Skeletal muscle satellite cell (primary cell): ENCODE data around the gene RNFT2.
A peak's percentile ranks its signal among the peaks of the same experiment; 100 is the strongest.

Source experiments
- H3K27me3 ChIP-seq: 2 replicates; pipeline ENCODE4 v1.7.0; 2013; ENCODE audit warnings: low read length; ENCODE audit not compliant: control insufficient read depth, insufficient read depth
- H3K36me3 ChIP-seq: 2 replicates; pipeline ENCODE4 v1.7.0; 2013; ENCODE audit warnings: mild to moderate bottlenecking, control low read depth, low read length; ENCODE audit not compliant: insufficient read depth
- H3K4me1 ChIP-seq: 2 replicates; pipeline ENCODE4 v1.7.0; 2013; ENCODE audit warnings: low read length; ENCODE audit not compliant: control insufficient read depth, insufficient read depth
- H3K4me2 ChIP-seq: 2 replicates; pipeline ENCODE4 v1.7.0; 2013; ENCODE audit warnings: mild to moderate bottlenecking, low read length
- H3K4me3 ChIP-seq: 2 replicates; pipeline ENCODE4 v1.7.0; 2013; ENCODE audit warnings: low read length
- H3K9ac ChIP-seq: 2 replicates; pipeline ENCODE4 v1.7.0; 2013; ENCODE audit warnings: mild to moderate bottlenecking, low read depth, low read length, moderate library complexity
- H3K9me3 ChIP-seq: replicated peaks from 2 replicates; pipeline ENCODE4 v1.7.0; 2013; ENCODE audit warnings: mild to moderate bottlenecking, control low read depth, low read length

Gene RNFT2

GRCh38 chr12:116867523-116867922 is 129.4 kb downstream of the RNFT2 start:
- peaks cover 5% of the 10 kb centered on the region for H3K27me3 ChIP-seq
- no peak overlapping the region for H3K4me2 ChIP-seq
- peaks cover 17% of the 10 kb centered on the region for H3K4me1 ChIP-seq
- no peak overlapping the region for H3K4me3 ChIP-seq
- H3K9me3 ChIP-seq: no peaks in the 10 kb centered on the region
- H3K36me3 ChIP-seq: no peaks in the 10 kb centered on the region
- H3K9ac ChIP-seq: no peak overlapping the region

- no peak overlapping the region for H3K9ac ChIP-seq
- H3K27me3 ChIP-seq: peaks cover 22% of the 10 kb centered on the region
- H3K4me3 ChIP-seq: no peak overlapping the region
Observed at GRCh38 chr12:116870306-116870705, 132.2 kb downstream of the RNFT2 start.

DNA sequence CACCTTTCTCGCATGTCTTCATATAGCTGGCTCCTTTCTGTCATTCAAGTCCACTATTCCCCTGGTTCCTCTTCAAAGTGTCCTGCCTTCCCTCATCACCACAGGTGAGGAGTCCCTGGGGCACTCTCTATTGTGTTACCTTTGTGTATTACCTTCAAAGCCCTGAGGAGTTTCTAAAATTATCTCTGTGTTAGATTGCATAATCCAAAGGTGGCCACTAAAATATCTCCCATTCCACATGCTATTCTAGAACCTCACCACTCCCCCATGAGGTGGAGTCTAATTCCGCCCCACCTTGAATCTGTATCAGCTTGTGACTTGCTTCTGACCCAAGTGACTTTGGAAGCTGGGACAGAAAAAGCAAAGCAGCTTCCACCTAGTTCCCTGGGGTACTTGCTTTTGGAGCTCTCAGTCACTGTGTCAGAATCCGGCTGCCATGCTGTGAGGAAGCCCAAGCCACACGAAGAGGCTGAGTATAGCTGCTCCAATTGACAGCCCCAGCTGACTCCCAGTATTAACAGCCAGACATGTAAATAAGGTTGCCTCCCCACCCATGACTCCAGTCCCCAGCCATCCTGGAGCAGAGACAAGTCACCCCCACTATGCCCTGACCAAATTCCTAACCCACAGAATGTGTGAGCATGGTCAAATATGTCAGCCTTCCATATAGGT is 136.3 kb downstream of the RNFT2 start:
- Histone ChIP-seq H3K9me3 (no peaks in the 10 kb centered on the region), H3K4me2 (no peak overlapping the region), H3K36me3 (no peaks in the 10 kb centered on the region), H3K4me3 (no peak overlapping the region), H3K9ac (no peak overlapping the region), H3K27me3 (peaks cover 54% of the 10 kb centered on the region), H3K4me1 (peaks cover 6% of the 10 kb centered on the region)

More at GRCh38 chr12:116870306-116870705, 132.2 kb downstream of the RNFT2 start:
- Histone ChIP-seq H3K4me1 (no peaks in the 10 kb centered on the region), H3K9me3 (no peaks in the 10 kb centered on the region), H3K36me3 (no peaks in the 10 kb centered on the region), H3K4me2 (no peak overlapping the region)

GRCh38 chr12:116876151-116876869 is 138.2 kb downstream of the RNFT2 start:
- Histone ChIP-seq H3K4me2 (no peak overlapping the region), H3K27me3 (peaks cover 63% of the 10 kb centered on the region), H3K4me1 (peaks cover 12% of the 10 kb centered on the region), H3K4me3 (no peak overlapping the region), H3K9ac (no peak overlapping the region), H3K9me3 (no peaks in the 10 kb centered on the region), H3K36me3 (no peaks in the 10 kb centered on the region)

GRCh38 chr12:116878567-116879508 is 140.7 kb downstream of the RNFT2 start:
- H3K27me3 ChIP-seq: peaks cover 83% of the 10 kb centered on the region
- peak overlapping the region; percentile 66 for H3K4me3 ChIP-seq
- H3K4me1 ChIP-seq: peaks cover 12% of the 10 kb centered on the region

GRCh38 chr12:116879509-116880212 is 141.5 kb downstream of the RNFT2 start:
- peaks cover 81% of the 10 kb centered on the region for H3K27me3 ChIP-seq
- peak overlapping the region; percentile 82 for H3K4me2 ChIP-seq
- H3K4me3 ChIP-seq: peak overlapping the region; percentile 66
- no peak overlapping the region for H3K9ac ChIP-seq
- no peaks in the 10 kb centered on the region for H3K9me3 ChIP-seq
- H3K36me3 ChIP-seq: no peaks in the 10 kb centered on the region
- peaks cover 12% of the 10 kb centered on the region for H3K4me1 ChIP-seq

More at GRCh38 chr12:116878567-116879508, 140.7 kb downstream of the RNFT2 start:
- peak overlapping the region; percentile 82 for H3K4me2 ChIP-seq
- no peaks in the 10 kb centered on the region for H3K9me3 ChIP-seq
- H3K36me3 ChIP-seq: no peaks in the 10 kb centered on the region
- H3K9ac ChIP-seq: no peak overlapping the region

GRCh38 chr12:116880213-116880816 is 142.2 kb downstream of the RNFT2 start:
- H3K4me3 ChIP-seq: peak overlapping the region; percentile 59

GRCh38 chr12:116880817-116881324 is 142.8 kb downstream of the RNFT2 start:
- Histone ChIP-seq H3K9ac (no peak overlapping the region), H3K4me1 (peaks cover 12% of the 10 kb centered on the region), H3K9me3 (no peaks in the 10 kb centered on the region), H3K27me3 (peaks cover 74% of the 10 kb centered on the region), H3K36me3 (no peaks in the 10 kb centered on the region), H3K4me2 (peak overlapping the region; percentile 78), H3K4me3 (peak overlapping the region; percentile 59)

More at GRCh38 chr12:116880213-116880816, 142.2 kb downstream of the RNFT2 start:
- peak overlapping the region; percentile 82 for H3K4me2 ChIP-seq
- H3K9me3 ChIP-seq: no peaks in the 10 kb centered on the region
- H3K9ac ChIP-seq: no peak overlapping the region
- peaks cover 76% of the 10 kb centered on the region for H3K27me3 ChIP-seq
- H3K36me3 ChIP-seq: no peaks in the 10 kb centered on the region
- H3K4me1 ChIP-seq: peaks cover 12% of the 10 kb centered on the region

DNA sequence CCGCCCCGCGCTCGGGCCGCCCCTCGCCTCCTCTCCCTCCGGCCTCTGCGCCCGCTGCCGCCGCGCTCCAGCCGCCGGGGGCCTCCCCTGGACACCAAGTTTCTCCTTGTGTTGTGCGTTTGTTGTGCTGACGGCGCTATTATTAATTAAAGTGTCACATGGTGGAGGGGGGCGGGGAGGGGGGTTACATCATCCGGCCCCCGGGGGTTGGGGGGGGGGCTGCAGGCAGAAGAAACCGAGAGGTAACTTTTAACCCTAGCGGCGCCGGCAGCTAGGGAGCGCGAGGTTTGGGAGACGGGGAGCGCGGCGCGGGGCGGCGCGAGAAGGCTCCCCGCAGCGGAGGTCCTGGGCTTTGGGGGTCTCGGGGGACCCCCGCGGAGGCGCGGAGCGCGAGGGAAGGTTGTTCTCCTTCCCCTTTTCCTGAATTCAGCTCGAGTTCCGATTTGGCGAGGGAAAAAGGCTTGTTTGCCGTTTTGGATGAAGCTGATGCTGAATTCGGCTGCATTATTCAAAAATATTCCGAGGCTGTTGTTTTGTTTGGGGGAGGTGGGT is 143.3 kb downstream of the RNFT2 start, which contains the start of gene HRK:
TSS of gene HRK (minus strand) at position 117 of the 552 bp plus-strand sequence. CDS start 134 bp downstream, outside the sequence.
- H3K4me1 ChIP-seq: peaks cover 12% of the 10 kb centered on the region
- no peaks in the 10 kb centered on the region for H3K36me3 ChIP-seq
- peaks cover 70% of the 10 kb centered on the region for H3K27me3 ChIP-seq
- H3K9ac ChIP-seq: no peak within 1 kb of the TSS
- H3K9me3 ChIP-seq: no peaks in the 10 kb centered on the region
- H3K4me3 ChIP-seq: peak within 1 kb of the TSS; percentile 59
- peak within 1 kb of the TSS; percentile 78 for H3K4me2 ChIP-seq

- H3K4me3 ChIP-seq: no peak overlapping the region
- peak overlapping the region; percentile 63 for H3K4me2 ChIP-seq
- H3K9me3 ChIP-seq: no peaks in the 10 kb centered on the region
- peaks cover 12% of the 10 kb centered on the region for H3K4me1 ChIP-seq
- no peak overlapping the region for H3K9ac ChIP-seq
- no peaks in the 10 kb centered on the region for H3K36me3 ChIP-seq
- H3K27me3 ChIP-seq: peaks cover 67% of the 10 kb centered on the region
Observed at GRCh38 chr12:116881877-116882507, 143.9 kb downstream of the RNFT2 start.
